Smooth muscle cell (in vitro differentiated cells): Measurements from ENCODE around the gene MRAS. TPM values are rescaled to one million over a fixed set of nuclear protein-coding genes. Genes with fewer than 3 reads are reported as not detected.

Experiments
- DNase-seq: peaks from one replicate; lab custom pipeline; 2025; ENCODE audit not compliant: unreplicated experiment; lab: John Stamatoyannopoulos, UW
- H2AFZ ChIP-seq: fragments of 200-600 bp; sonication (generic); 2 replicates; pipeline ENCODE4 v1.6.0; 2016; ENCODE audit warnings: antibody characterized with exemption, low read depth, mild to moderate bottlenecking
- H3F3A ChIP-seq: fragments of 200-600 bp; sonication (generic); 2 replicates; pipeline ENCODE4 v1.6.0; 2017; ENCODE audit warnings: antibody characterized with exemption, low read depth
- H3K27ac ChIP-seq: fragments of 200-600 bp; sonication (generic); 2 replicates; pipeline ENCODE4 v1.5.1; 2016; ENCODE audit warnings: low read depth, mild to moderate bottlenecking
- H3K27me3 ChIP-seq: fragments of 200-600 bp; sonication (generic); 2 replicates; pipeline ENCODE4 v1.6.1; 2016; ENCODE audit warnings: low read depth, mild to moderate bottlenecking
- H3K36me3 ChIP-seq: fragments of 200-600 bp; sonication (generic); 2 replicates; pipeline ENCODE4 v1.5.1; 2016; ENCODE audit warnings: low read depth
- H3K4me1 ChIP-seq: fragments of 200-600 bp; sonication (generic); 2 replicates; pipeline ENCODE4 v1.5.1; 2016; ENCODE audit warnings: low read depth
- H3K4me2 ChIP-seq: fragments of 200-600 bp; sonication (generic); 2 replicates; pipeline ENCODE4 v1.6.0; 2016; ENCODE audit warnings: mild to moderate bottlenecking
- H3K4me3 ChIP-seq: fragments of 200-600 bp; sonication (generic); 2 replicates; pipeline ENCODE4 v1.5.1; 2016; ENCODE audit warnings: mild to moderate bottlenecking
- H3K79me2 ChIP-seq: fragments of 200-600 bp; sonication (generic); 2 replicates; pipeline ENCODE4 v1.6.0; 2016; ENCODE audit warnings: low read depth, mild to moderate bottlenecking
- H3K9ac ChIP-seq: fragments of 200-600 bp; sonication (generic); 2 replicates; pipeline ENCODE4 v1.6.0; 2016; ENCODE audit warnings: low read depth
- H3K9me3 ChIP-seq: fragments of 200-600 bp; sonication (generic); replicated peaks from 2 replicates; pipeline ENCODE4 v1.5.1; 2016; ENCODE audit warnings: low read depth
- H4K20me1 ChIP-seq: fragments of 200-600 bp; sonication (generic); 2 replicates; pipeline ENCODE4 v1.6.0; 2016; ENCODE audit warnings: low read depth
- CTCF ChIP-seq: fragments of 200-600 bp; sonication (generic); IDR thresholded peaks from 2 replicates; pipeline ENCODE4 v1.5.1; 2017; ENCODE audit warnings: borderline replicate concordance, mild to moderate bottlenecking, antibody characterized with exemption; ENCODE audit not compliant: insufficient read depth, poor library complexity, severe bottlenecking
- WGBS: methylation state at CpG from one replicate; pipeline ENCODE4 v1.1.7; 2016; ENCODE audit warnings: low lambda C conversion rate; 5-methylcytosine and 5-hydroxymethylcytosine counted together
- polyA plus RNA-seq: library from polyadenylated mRNA; unstranded; fragments of >200 nt; fragmentation: Nextera tagmentation; extraction: Ambion mirVana; gene quantifications from 2 replicates; pipeline ENCODE4 v1.2.1, GENCODE V29; 2016
- total RNA-seq: library from RNA; depleted of rRNA; stranded (reverse); fragments of >200 nt; gene quantifications from 2 replicates; pipeline ENCODE4 v1.2.3, GENCODE V29; 2014

The MRAS gene
- total and polyA plus RNA-seq, 2 experiments from 2014 or later: 43.0 to 60.5 TPM

GRCh38 chr3:138384976-138385375 lies 36.6 kb downstream of the MRAS start:
- no peaks in the 10 kb centered on the region for H3K27me3 ChIP-seq
- H3K9ac ChIP-seq: no peak overlapping the region
- DNase-seq: no peak
- peak overlapping the region; percentile 49 for H3K27ac ChIP-seq
- peaks cover 16% of the 10 kb centered on the region for H3K4me1 ChIP-seq
- H4K20me1 ChIP-seq: no peaks in the 10 kb centered on the region
- H3K4me3 ChIP-seq: no peak overlapping the region
- no peaks in the 10 kb centered on the region for H3K36me3 ChIP-seq
- peaks cover 12% of the 10 kb centered on the region for H3K79me2 ChIP-seq
- 85% methylated on average over 5 of the region's 5 CpGs for WGBS
- no peak overlapping the region for H3K4me2 ChIP-seq
- no peak for TF ChIP-seq CTCF
- no peak overlapping the region for H2AFZ ChIP-seq
- no peaks in the 10 kb centered on the region for H3F3A ChIP-seq
- H3K9me3 ChIP-seq: no peaks in the 10 kb centered on the region

GRCh38 chr3:138389144-138389601 lies 40.8 kb downstream of the MRAS start:
- Histone ChIP-seq H3K4me2 (peak overlapping the region; percentile 63), H3K79me2 (peaks cover 21% of the 10 kb centered on the region)

GRCh38 chr3:138389841-138390581 lies 41.6 kb downstream of the MRAS start:
- peaks cover 13% of the 10 kb centered on the region for H3K4me1 ChIP-seq

More at GRCh38 chr3:138389144-138389601, 40.8 kb downstream of the MRAS start:
- Histone ChIP-seq H3K36me3 (no peaks in the 10 kb centered on the region), H3K27ac (peak overlapping the region; percentile 85), H3K9ac (peak overlapping the region; percentile 59), H3K4me3 (no peak overlapping the region), H4K20me1 (no peaks in the 10 kb centered on the region), H3K9me3 (no peaks in the 10 kb centered on the region), H3K4me1 (peaks cover 13% of the 10 kb centered on the region), H2AFZ (no peak overlapping the region), H3K27me3 (no peaks in the 10 kb centered on the region), H3F3A (no peaks in the 10 kb centered on the region)
- 91% methylated on average over 6 of the region's 6 CpGs for WGBS
- no peak for DNase-seq
- TF ChIP-seq CTCF: no peak

More at GRCh38 chr3:138389841-138390581, 41.6 kb downstream of the MRAS start:
- WGBS: 31% methylated on average over 9 of the region's 9 CpGs
- peak overlapping the region; percentile 85 for H3K27ac ChIP-seq
- H2AFZ ChIP-seq: no peak overlapping the region
- no peak for TF ChIP-seq CTCF
- peak overlapping the region; percentile 59 for H3K9ac ChIP-seq
- DNase-seq: no peak
- no peaks in the 10 kb centered on the region for H3K9me3 ChIP-seq
- H3K36me3 ChIP-seq: no peaks in the 10 kb centered on the region
- peak overlapping the region; percentile 63 for H3K4me2 ChIP-seq
- H3K27me3 ChIP-seq: no peaks in the 10 kb centered on the region
- no peak overlapping the region for H3K4me3 ChIP-seq
- H3K79me2 ChIP-seq: peaks cover 19% of the 10 kb centered on the region
- no peaks in the 10 kb centered on the region for H3F3A ChIP-seq
- H4K20me1 ChIP-seq: no peaks in the 10 kb centered on the region
